Heart left ventricle (tissue), 16 donors: ENCODE results near the gene LGR6. TPM values are rescaled to one million over a fixed set of nuclear protein-coding genes. Genes with fewer than 3 reads are reported as not detected.

Source experiments
- ATAC-seq, 4 donors: fragments of 200-7000 bp; cut with Tn5 transposase; one replicate each; pipeline ENCODE4 v1.9.1; 2020 to 2022; ENCODE audit warnings: moderate library complexity in 4 of 4, mild to moderate bottlenecking in 3 of 4, moderate number of reproducible peaks in 1 of 4
- DNase-seq, 5 donors: peaks; one replicate each; pipeline ENCODE4 v3.0.0-alpha.2; 2020
- H3K27ac ChIP-seq, 12 donors: fragments of 200-600 bp; sonication (generic) in 4 of 12; one replicate each; pipeline versions ENCODE4 v1.5.0 to v1.8.0; 2016 to 2022; ENCODE audit warnings: mild to moderate bottlenecking in 2 of 12
- H3K27me3 ChIP-seq, 9 donors: fragments of 200-600 bp; sonication (generic) in 2 of 9; one replicate each; pipeline versions ENCODE4 v1.5.1 to v1.8.0; 2016 to 2022; ENCODE audit warnings: mild to moderate bottlenecking in 3 of 9
- H3K36me3 ChIP-seq, 9 donors: fragments of 200-600 bp; sonication (generic) in 2 of 9; one replicate each; pipeline versions ENCODE4 v1.5.0 to v1.8.0; 2018 to 2022; ENCODE audit warnings: mild to moderate bottlenecking in 2 of 9
- H3K4me1 ChIP-seq, 12 donors: fragments of 200-600 bp; sonication (generic) in 4 of 12; one replicate each; pipeline versions ENCODE4 v1.5.0 to v1.8.0; 2016 to 2022; ENCODE audit warnings: mild to moderate bottlenecking in 3 of 12
- H3K4me3 ChIP-seq, 12 donors: fragments of 200-600 bp; sonication (generic) in 4 of 12; one replicate each; pipeline versions ENCODE4 v1.5.0 to v1.8.0; 2017 to 2022; ENCODE audit warnings: mild to moderate bottlenecking in 9 of 12, moderate library complexity in 4 of 12
- H3K9me3 ChIP-seq, 12 donors: fragments of 200-600 bp; sonication (generic) in 4 of 12; one replicate each; pipeline versions ENCODE4 v1.5.0 to v1.8.0; 2016 to 2022; ENCODE audit warnings: mild to moderate bottlenecking in 1 of 12
- POLR2A ChIP-seq, 2 donors: fragments of 450-650 bp; IDR thresholded peaks; one replicate each; pipeline ENCODE4 v1.6.1; 2017; ENCODE audit warnings: antibody characterized with exemption in 2 of 2, mild to moderate bottlenecking in 2 of 2, moderate library complexity in 2 of 2
- WGBS, 4 donors: extraction: QIAGEN DNeasy Blood & Tissue Kit in 2 of 4; methylation state at CpG; one replicate each; pipeline versions ENCODE4 v1.1.5 to v1.1.7; 2013 to 2018; 5-methylcytosine and 5-hydroxymethylcytosine counted together
- intact Hi-C, 10 donors: fragments of 100-400 bp; cut with DNase I; formaldehyde crosslinking; loops; one replicate each; pipeline versions ENCODE4 v1.11.1 to v1.14.2; 2022
- polyA plus RNA-seq, 2 donors: library from polyadenylated mRNA; stranded (reverse); fragments of 200-250 nt; gene quantifications; one replicate each; pipeline ENCODE4 v1.2.3, GENCODE V29; 2013
- total RNA-seq, 9 donors: library from RNA; depleted of rRNA in 2 of 9; stranded (reverse); fragments of >200 nt in 2 of 9; fragmentation: NEBNext Ultra II Directional in 3 of 9; extraction: Animal tissue kit (Norgen Biotek cat#: 25700) in 3 of 9; gene quantifications; one replicate each; pipeline versions ENCODE4 v1.1.0 to v1.2.4, GENCODE V29; 2016 to 2023
- TF ChIP-seq, protein P1 (sequence below), 12 donors: fragments of 200-600 bp; sonication (generic) in 4 of 12; IDR thresholded peaks; one replicate each; pipeline versions ENCODE4 v1.5.0 to v1.8.0; 2018 to 2022; ENCODE audit warnings: antibody characterized with exemption in 12 of 12, mild to moderate bottlenecking in 5 of 12
- donor health status: ischemic (EF 13 %, LVEDD 7.1; RV severe dilation, severe dysfunction).
- donor health status: healthy with polysubstance abuse.
- donor health status: DM: no; HTN: yes; CAD: no.
- donor health status: DM: no; HTN: no; CAD: no.
- donor health status: ischemic (EF 25% LVEDD 6.9; RV normal size, moderate dysfunction).
- donor health status: ischemic (EF 25% LVEDD 5.7; RV mildly dilated, moderate dysfunction).
- donor health status: healthy.
- donor health status: DM: yes; HTN: yes; CAD: no.
- donor health status: ischemic (EF 35%, LVEDD 5.7; RV mildly dilated, moderate dysfunction).
- donor health status: nonischemic (EF 11% LVEDD 7.7; RV severe dilation, severe dysfunction).
- donor health status: DM: yes; HTN: yes; CAD: no.
- donor health status: PGD.
- donor health status: ischemic (EF 29% LVEDD 5.4; RV normal size, mild dysfunction).
- donor health status: nonischemic (EF 23%, LVEDD 6.1; RV moderate dilation, normal function).

The LGR6 gene
- total and polyA plus RNA-seq, 11 donors = 0.29 to 3.5 (median 1.7) TPM

DNA sequence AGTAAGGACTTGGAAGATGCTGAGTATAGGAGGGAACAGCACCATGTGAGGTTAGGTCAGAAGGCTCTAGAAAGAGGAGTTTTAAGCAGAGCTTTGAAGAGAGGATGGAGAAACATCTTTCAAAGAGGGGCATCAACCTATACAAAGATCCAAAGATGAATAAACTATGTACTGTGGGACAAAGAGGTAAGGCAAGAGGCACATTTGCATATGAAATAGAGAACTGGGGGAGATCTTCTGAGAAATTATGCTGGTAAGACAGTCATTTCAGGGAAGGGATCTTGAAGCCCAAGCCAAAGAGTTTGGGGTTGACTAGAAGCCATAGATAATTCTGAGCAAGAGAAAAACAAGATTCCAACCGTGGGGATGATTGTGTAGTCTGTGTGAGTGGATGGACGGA is 70.0 kb downstream of the LGR6 start:
- H3K36me3 ChIP-seq = no peaks in the 10 kb centered on the region
- DNase-seq (no peak), ATAC-seq (no peak)
- no peak overlapping the region for H3K27ac ChIP-seq
- no peak overlapping the region for H3K4me3 ChIP-seq
- peaks cover 0 to 34% (median 6%) of the 10 kb centered on the region in 9 donors for H3K27me3 ChIP-seq
- peaks cover 0 to 7% (median 0%) of the 10 kb centered on the region in 12 donors for H3K9me3 ChIP-seq
- intact Hi-C loops = no loop called here
- 75 to 82% (median 79%) methylated on average over 2 of the region's 2 CpGs for WGBS, 4 donors
- no peak for TF ChIP-seq POLR2A (IDR thresholded peaks at IDR 0.05)
- TF ChIP-seq, protein P1, sequence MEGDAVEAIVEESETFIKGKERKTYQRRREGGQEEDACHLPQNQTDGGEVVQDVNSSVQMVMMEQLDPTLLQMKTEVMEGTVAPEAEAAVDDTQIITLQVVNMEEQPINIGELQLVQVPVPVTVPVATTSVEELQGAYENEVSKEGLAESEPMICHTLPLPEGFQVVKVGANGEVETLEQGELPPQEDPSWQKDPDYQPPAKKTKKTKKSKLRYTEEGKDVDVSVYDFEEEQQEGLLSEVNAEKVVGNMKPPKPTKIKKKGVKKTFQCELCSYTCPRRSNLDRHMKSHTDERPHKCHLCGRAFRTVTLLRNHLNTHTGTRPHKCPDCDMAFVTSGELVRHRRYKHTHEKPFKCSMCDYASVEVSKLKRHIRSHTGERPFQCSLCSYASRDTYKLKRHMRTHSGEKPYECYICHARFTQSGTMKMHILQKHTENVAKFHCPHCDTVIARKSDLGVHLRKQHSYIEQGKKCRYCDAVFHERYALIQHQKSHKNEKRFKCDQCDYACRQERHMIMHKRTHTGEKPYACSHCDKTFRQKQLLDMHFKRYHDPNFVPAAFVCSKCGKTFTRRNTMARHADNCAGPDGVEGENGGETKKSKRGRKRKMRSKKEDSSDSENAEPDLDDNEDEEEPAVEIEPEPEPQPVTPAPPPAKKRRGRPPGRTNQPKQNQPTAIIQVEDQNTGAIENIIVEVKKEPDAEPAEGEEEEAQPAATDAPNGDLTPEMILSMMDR (IDR thresholded peaks at IDR 0.05) = no peak
- H3K4me1 ChIP-seq = no peaks in the 10 kb centered on the region

GRCh38 chr1:202264300-202264699 is 70.7 kb downstream of the LGR6 start:
- no peak for TF ChIP-seq POLR2A (IDR thresholded peaks at IDR 0.05)
- TF ChIP-seq, protein P1 (IDR thresholded peaks at IDR 0.05) = no peak
- ATAC-seq = no peak
- Histone ChIP-seq H3K36me3 (no peaks in the 10 kb centered on the region), H3K27me3 (peaks cover 0 to 34% (median 6%) of the 10 kb centered on the region in 9 donors), H3K4me3 (no peak overlapping the region), H3K4me1 (no peaks in the 10 kb centered on the region), H3K9me3 (peaks cover 0 to 7% (median 0%) of the 10 kb centered on the region in 12 donors), H3K27ac (no peak overlapping the region)
- DNase-seq = no peak
- intact Hi-C loops = no loop called here
- 58 to 66% (median 64%) methylated on average over 6 of the region's 6 CpGs for WGBS, 4 donors

- Histone ChIP-seq H3K9me3 (peaks cover 0 to 7% (median 0%) of the 10 kb centered on the region in 12 donors), H3K36me3 (no peaks in the 10 kb centered on the region), H3K27ac (no peak overlapping the region), H3K4me1 (no peaks in the 10 kb centered on the region), H3K4me3 (no peak overlapping the region), H3K27me3 (peaks cover 0 to 33% (median 6%) of the 10 kb centered on the region in 9 donors)
- WGBS, 4 donors = 55 to 69% (median 63%) methylated on average over 3 of the region's 3 CpGs
- DNase-seq (no peak), ATAC-seq (no peak)
- no peak for TF ChIP-seq POLR2A (IDR thresholded peaks at IDR 0.05)
- intact Hi-C loops = no loop called here
Measured at GRCh38 chr1:202264726-202265125, 71.1 kb downstream of the LGR6 start.

GRCh38 chr1:202266061-202266765 is 72.6 kb downstream of the LGR6 start:
- Histone ChIP-seq H3K9me3 (peaks cover 0 to 7% (median 0%) of the 10 kb centered on the region in 12 donors), H3K36me3 (no peaks in the 10 kb centered on the region), H3K4me1 (peaks cover 0 to 5% (median 0%) of the 10 kb centered on the region in 12 donors), H3K27ac (no peak overlapping the region), H3K27me3 (peaks cover 0 to 30% (median 6%) of the 10 kb centered on the region in 9 donors), H3K4me3 (no peak overlapping the region)
- intact Hi-C loops = no loop called here
- WGBS, 4 donors = 87 to 88% (median 88%) methylated on average over 9 of the region's 9 CpGs
- no peak for DNase-seq
- TF ChIP-seq POLR2A (IDR thresholded peaks at IDR 0.05) = no peak
- TF ChIP-seq, protein P1 (IDR thresholded peaks at IDR 0.05) = no peak
- no peak for ATAC-seq
